ENCODE data around the gene S100A1.

- TF ChIP-seq CTCF (conservative IDR thresholded peaks at IDR 0.05) (no peak), ZFX (IDR thresholded peaks at IDR 0.05) (no peak)
Observed at GRCh38 chr1:153626904-153627714, 1.1 kb upstream of the S100A1 start, which contains the start of gene S100A13.
